Common myeloid progenitor, CD34-positive (primary cell): ENCODE results near the gene LYST.

ENCODE experiments used
- CTCF ChIA-PET: fragments of 350-600 bp; sonication (Branson Sonifier 250); formaldehyde crosslinking; loops from one replicate; lab custom pipeline; 2021; ENCODE audit warnings: antibody characterized with exemption; lab: Charles Lee
- POLR2A ChIA-PET: fragments of 350-600 bp; sonication (Branson Sonifier 250); formaldehyde crosslinking; loops from one replicate; lab custom pipeline; 2021; ENCODE audit warnings: antibody characterized with exemption; lab: Charles Lee
- DNase-seq, 3 donors: peaks; one replicate each; pipeline versions ENCODE4 v3.0.0 to v3.0.0-alpha.2; 2013
- H3K27ac ChIP-seq, 2 experiments: 1 replicate in 1 of 2; 2 replicates in 1 of 2; pipeline ENCODE4 v1.7.0; 2013; ENCODE audit warnings: inconsistent platforms in 2 of 2, low read length in 2 of 2, mild to moderate bottlenecking in 2 of 2, low read depth in 1 of 2, moderate library complexity in 1 of 2; ENCODE audit not compliant: severe bottlenecking in 2 of 2, insufficient read depth in 1 of 2, poor library complexity in 1 of 2
- H3K27me3 ChIP-seq, 5 experiments: replicated peaks in 2 of 5; 1 replicate in 3 of 5; 2 replicates in 2 of 5; pipeline versions ENCODE4 v1.6.1 to v1.7.0; 2013; ENCODE audit warnings: low read length in 4 of 5, mild to moderate bottlenecking in 2 of 5, moderate library complexity in 2 of 5, inconsistent platforms in 1 of 5; ENCODE audit not compliant: insufficient read depth in 5 of 5, control insufficient read depth in 4 of 5
- H3K36me3 ChIP-seq, 4 experiments: 1 replicate in 2 of 4; 2 replicates in 2 of 4; pipeline versions ENCODE4 v1.6.1 to v1.7.0; 2013; ENCODE audit warnings: low read length in 3 of 4, control low read depth in 1 of 4, mild to moderate bottlenecking in 1 of 4; ENCODE audit not compliant: control insufficient read depth in 4 of 4, insufficient read depth in 4 of 4
- H3K4me1 ChIP-seq, 4 experiments: 1 replicate in 3 of 4; 2 replicates in 1 of 4; pipeline versions ENCODE4 v1.6.1 to v1.7.1; 2013; ENCODE audit warnings: low read length in 3 of 4, mild to moderate bottlenecking in 3 of 4, control low read depth in 1 of 4, inconsistent platforms in 1 of 4, moderate library complexity in 1 of 4; ENCODE audit not compliant: control insufficient read depth in 4 of 4, insufficient read depth in 4 of 4; ENCODE audit errors: control extremely low read depth in 1 of 4
- H3K4me3 ChIP-seq, 7 experiments: 1 replicate in 4 of 7; 2 replicates in 3 of 7; pipeline versions ENCODE4 v1.5.1 to v1.7.0; 2013; ENCODE audit warnings: mild to moderate bottlenecking in 7 of 7, low read length in 6 of 7, moderate library complexity in 6 of 7, inconsistent platforms in 2 of 7, low read depth in 2 of 7, control low read depth in 1 of 7; ENCODE audit not compliant: insufficient read depth in 4 of 7, control insufficient read depth in 1 of 7; ENCODE audit errors: extremely low read depth in 1 of 7
- H3K9me3 ChIP-seq, 5 experiments: 1 replicate in 4 of 5; 2 replicates in 1 of 5; pipeline versions ENCODE4 v1.6.1 to v1.7.1; 2013; ENCODE audit warnings: low read length in 4 of 5, mild to moderate bottlenecking in 2 of 5, inconsistent platforms in 1 of 5, low read depth in 1 of 5, moderate library complexity in 1 of 5; ENCODE audit not compliant: control insufficient read depth in 4 of 5, insufficient read depth in 2 of 5; ENCODE audit errors: control extremely low read depth in 1 of 5
- WGBS: methylation state at CpG from one replicate; pipeline ENCODE4 v1.1.5; 2013; ENCODE audit not compliant: insufficient coverage; 5-methylcytosine and 5-hydroxymethylcytosine counted together

Gene LYST

DNA sequence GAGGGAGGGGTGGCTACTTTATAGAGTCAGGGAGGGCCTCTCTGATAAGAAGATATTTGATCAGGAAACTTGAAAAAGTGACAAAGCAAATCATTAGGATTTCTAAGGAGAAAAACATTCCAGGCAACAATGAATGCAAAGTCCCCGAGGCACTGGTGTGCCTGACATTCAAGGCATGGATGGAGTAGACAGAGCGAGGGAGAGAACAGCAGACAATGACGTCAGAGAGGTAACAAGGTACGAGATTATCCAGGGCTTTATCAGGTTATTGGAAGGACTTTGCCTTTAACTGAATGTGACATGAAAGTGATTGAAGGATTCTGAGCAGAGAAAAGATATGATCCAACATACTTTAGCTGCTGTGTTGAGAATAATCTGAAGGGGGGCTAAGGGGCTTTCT lies 144.7 kb downstream of the LYST start:
- no peaks in the 10 kb centered on the region for H3K27me3 ChIP-seq
- DNase-seq = no peak
- ChIA-PET POLR2A (no interaction called here), CTCF (no interaction called here)
- H3K9me3 ChIP-seq = no peaks in the 10 kb centered on the region
- no peaks in the 10 kb centered on the region for H3K4me1 ChIP-seq
- no peak overlapping the region for H3K27ac ChIP-seq
- peaks cover 4 to 24% (median 12%) of the 10 kb centered on the region in 4 experiments for H3K36me3 ChIP-seq
- 99% methylated on average over 4 of the region's 4 CpGs for WGBS
- H3K4me3 ChIP-seq = no peak overlapping the region

DNA sequence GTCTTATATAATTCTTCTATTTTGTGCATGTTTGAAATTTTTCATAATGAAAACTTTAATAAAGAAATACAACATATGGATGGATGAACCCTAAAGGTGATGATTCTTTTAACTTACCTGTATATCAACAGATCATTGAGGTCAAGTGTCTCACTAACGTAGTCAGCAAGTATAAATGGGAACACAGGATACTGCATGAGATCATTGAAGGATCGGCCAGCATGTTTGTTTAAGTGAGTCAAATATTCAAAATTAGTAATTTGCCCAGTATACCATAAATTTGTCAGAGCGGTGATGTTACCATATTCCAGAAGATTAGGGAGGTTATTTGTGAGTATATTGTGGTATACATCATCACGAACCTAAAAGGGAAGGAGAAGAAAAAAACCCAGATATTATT lies 146.2 kb downstream of the LYST start:
- Histone ChIP-seq H3K27ac (no peak overlapping the region), H3K4me3 (no peak overlapping the region), H3K36me3 (peaks cover 4 to 24% (median 15%) of the 10 kb centered on the region in 4 experiments), H3K4me1 (no peaks in the 10 kb centered on the region), H3K27me3 (no peaks in the 10 kb centered on the region), H3K9me3 (no peaks in the 10 kb centered on the region)
- WGBS = no CpG with 5 or more reads among the region's 4 CpGs
- DNase-seq = no peak
- POLR2A ChIA-PET = no interaction called here
- CTCF ChIA-PET = no interaction called here

DNA sequence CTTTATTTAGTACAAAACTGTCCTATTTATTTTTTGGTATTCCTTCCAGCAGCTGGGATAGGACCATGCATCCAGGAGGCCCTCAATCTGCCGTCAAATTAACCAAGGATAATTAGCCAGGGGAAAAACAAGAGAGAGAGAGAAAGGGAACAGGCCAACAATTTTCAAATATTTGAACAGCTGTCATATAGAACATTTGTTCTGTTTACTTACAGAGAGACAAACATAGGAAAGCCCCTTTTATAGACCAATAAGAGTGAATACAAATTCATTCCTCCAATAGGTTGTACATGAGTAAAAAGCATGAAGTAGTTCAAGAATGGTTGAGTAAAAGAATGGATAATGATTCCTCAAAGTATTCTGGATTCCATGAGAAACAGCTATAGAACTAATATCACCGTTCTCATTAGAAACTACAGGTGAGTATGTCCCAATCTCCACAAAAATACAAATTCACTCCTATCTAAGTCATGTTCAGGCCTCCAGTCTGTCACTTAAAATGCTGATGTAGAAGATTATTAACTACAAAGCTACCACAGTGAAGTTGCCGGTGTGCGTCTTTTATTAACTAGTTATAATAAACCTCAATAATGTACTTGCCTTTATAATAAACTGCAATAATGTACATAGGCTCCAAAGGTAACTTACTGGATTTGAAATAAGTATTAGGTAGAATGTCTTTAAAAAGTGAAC lies 152.4 kb downstream of the LYST start:
- POLR2A ChIA-PET = no interaction called here
- H3K27ac ChIP-seq = no peak overlapping the region
- H3K9me3 ChIP-seq = no peaks in the 10 kb centered on the region
- CTCF ChIA-PET = no interaction called here
- DNase-seq = no peak
- H3K36me3 ChIP-seq = peaks cover 5 to 10% (median 6%) of the 10 kb centered on the region in 4 experiments
- no peaks in the 10 kb centered on the region for H3K4me1 ChIP-seq
- WGBS = no CpG with 5 or more reads among the region's 4 CpGs
- no peak overlapping the region for H3K4me3 ChIP-seq
- no peaks in the 10 kb centered on the region for H3K27me3 ChIP-seq

DNA sequence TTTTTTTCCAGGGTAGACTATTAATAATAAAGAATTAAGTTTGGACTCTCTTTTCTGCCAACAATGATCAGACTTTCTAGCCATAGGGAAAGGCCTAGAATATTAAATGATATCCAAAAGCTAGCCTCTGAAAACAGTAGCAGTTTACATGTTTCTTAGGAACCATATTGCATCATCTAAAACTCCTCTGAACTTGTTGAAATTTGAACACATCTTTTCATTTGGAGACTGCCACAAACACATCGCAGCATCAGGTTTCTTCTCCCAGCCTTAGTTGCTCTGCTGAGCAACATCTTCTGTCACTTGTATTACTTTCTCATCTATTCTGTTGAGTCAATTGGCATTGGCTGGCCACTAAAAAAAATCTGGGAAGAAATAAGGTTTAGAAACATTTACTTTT lies 153.9 kb downstream of the LYST start:
- peaks cover 7 to 22% (median 8%) of the 10 kb centered on the region in 4 experiments for H3K36me3 ChIP-seq
- H3K9me3 ChIP-seq = no peaks in the 10 kb centered on the region
- ChIA-PET POLR2A (no interaction called here), CTCF (no interaction called here)
- no peak overlapping the region for H3K27ac ChIP-seq
- no peak overlapping the region for H3K4me3 ChIP-seq
- H3K27me3 ChIP-seq = no peaks in the 10 kb centered on the region
- no peaks in the 10 kb centered on the region for H3K4me1 ChIP-seq
- no peak for DNase-seq
- WGBS = no CpG with 5 or more reads among the region's 1 CpG

DNA sequence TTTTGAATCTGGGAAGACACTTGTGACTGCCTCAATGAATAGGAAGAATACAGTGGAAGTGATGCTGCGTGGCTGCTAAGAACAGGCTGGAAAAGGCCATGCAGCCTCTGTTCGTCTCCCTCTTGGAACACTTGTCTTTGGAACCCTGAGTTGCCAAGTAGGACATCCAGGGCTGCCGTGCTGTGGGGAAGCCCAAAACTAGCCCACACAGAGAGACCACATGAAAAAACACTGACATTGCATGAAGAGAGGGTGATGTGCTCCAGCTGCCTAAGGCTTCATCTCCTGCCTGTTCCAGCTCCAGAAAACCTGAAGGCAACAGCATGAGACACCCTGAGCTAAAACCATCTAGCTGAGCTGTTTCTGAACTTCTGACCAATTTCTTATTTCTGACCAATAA lies 156.0 kb downstream of the LYST start:
- 87% methylated on average over 3 of the region's 3 CpGs for WGBS
- CTCF ChIA-PET = no interaction called here
- peaks cover 2 to 20% (median 9%) of the 10 kb centered on the region in 4 experiments for H3K36me3 ChIP-seq

DNA sequence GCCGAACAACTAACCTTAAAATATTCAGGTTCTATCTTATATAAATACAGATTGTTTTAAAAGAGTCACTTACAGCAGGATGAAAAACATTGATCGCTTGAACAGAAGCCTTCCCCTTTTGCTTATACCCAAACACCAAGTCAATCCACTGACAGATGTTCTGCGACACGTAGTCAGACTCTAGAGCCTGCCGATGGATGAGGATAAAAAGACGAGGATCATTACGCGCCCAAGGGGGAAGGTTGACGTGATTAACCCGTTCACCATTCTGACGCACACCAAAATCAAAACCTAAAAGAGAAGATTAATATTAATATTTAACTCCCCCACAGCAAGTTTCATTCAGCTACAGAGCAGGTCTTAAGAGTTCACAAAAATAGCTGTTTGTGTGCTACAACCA lies 157.7 kb downstream of the LYST start:
- Histone ChIP-seq H3K9me3 (no peaks in the 10 kb centered on the region), H3K27me3 (no peaks in the 10 kb centered on the region), H3K4me3 (no peak overlapping the region), H3K36me3 (peaks cover 2 to 17% (median 4%) of the 10 kb centered on the region in 4 experiments), H3K27ac (no peak overlapping the region), H3K4me1 (no peaks in the 10 kb centered on the region)
- POLR2A ChIA-PET = no interaction called here
- 100% methylated on average over 3 of the region's 11 CpGs for WGBS
- DNase-seq = no peak
- CTCF ChIA-PET = no interaction called here

More for the DNA sequence above, 156.0 kb downstream of the LYST start:
- POLR2A ChIA-PET = no interaction called here
- Histone ChIP-seq H3K27me3 (no peaks in the 10 kb centered on the region), H3K4me1 (no peaks in the 10 kb centered on the region), H3K9me3 (no peaks in the 10 kb centered on the region), H3K4me3 (no peak overlapping the region), H3K27ac (no peak overlapping the region)
- DNase-seq = no peak

DNA sequence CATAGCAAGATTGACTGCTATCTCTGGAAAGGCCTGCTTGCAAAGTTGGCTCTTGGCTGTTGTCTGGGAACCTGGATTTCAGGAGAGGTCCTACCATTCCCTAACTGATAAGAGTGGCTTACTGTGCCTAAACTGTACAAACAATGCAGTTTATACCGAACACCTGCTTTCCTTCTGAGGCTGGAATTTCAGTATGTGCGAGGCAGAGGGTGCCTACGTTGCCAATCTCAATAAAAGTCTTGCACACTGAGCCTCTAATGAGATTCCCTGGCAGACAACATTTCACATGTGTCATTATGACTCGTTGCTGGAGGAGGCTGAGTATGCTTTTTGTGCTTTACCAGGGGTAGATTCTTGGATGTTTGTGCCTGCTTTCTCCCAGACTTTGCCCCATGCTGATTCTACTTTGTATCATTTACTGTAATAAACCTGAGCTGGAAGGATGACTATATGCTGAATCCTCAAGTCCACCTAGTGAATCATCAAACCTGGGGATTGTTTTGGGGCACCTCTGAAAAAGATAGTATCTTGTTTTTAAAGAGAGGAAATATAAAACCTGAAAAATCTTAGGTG lies 158.2 kb downstream of the LYST start:
- Histone ChIP-seq H3K27me3 (no peaks in the 10 kb centered on the region), H3K9me3 (no peaks in the 10 kb centered on the region), H3K4me3 (no peak overlapping the region), H3K4me1 (no peaks in the 10 kb centered on the region), H3K27ac (no peak overlapping the region), H3K36me3 (peaks cover 2 to 15% (median 3%) of the 10 kb centered on the region in 4 experiments)
- DNase-seq = no peak
- ChIA-PET CTCF (no interaction called here), POLR2A (no interaction called here)
- 97% methylated on average over 3 of the region's 4 CpGs for WGBS
